Activated B cell treated with CpG ODN at 0.5 μM for 24 hours (primary cell): ENCODE measurements around the gene EAF2. TPM values are rescaled to one million over a fixed set of nuclear protein-coding genes. Genes with fewer than 3 reads are reported as not detected.
A peak's percentile ranks its signal among the peaks of the same experiment; 100 is the strongest.

ENCODE experiments used
- ATAC-seq: fragments of 200-7000 bp; cut with Tn5 transposase; one replicate; pipeline ENCODE4 v1.10.0; 2021; ENCODE audit warnings: low read depth, mild to moderate bottlenecking, moderate library complexity
- CTCF ChIA-PET: fragments of 350-600 bp; sonication (Branson Sonifier 250); formaldehyde crosslinking; loops from one replicate; lab custom pipeline; 2021; ENCODE audit warnings: antibody characterized with exemption; lab: Charles Lee
- POLR2A ChIA-PET: fragments of 350-600 bp; sonication (Branson Sonifier 250); formaldehyde crosslinking; loops from one replicate; lab custom pipeline; 2021; ENCODE audit warnings: antibody characterized with exemption; lab: Charles Lee
- DNase-seq: peaks from one replicate; pipeline ENCODE4 v3.0.0; 2022
- H3K27ac Mint-ChIP-seq: one replicate; pipeline ENCODE4 v1.8.0; 2020; ENCODE audit warnings: mixed read lengths
- H3K27me3 Mint-ChIP-seq: one replicate; pipeline ENCODE4 v1.8.0; 2021; ENCODE audit warnings: mixed read lengths
- H3K36me3 Mint-ChIP-seq: one replicate; pipeline ENCODE4 v1.8.0; 2021; ENCODE audit warnings: low read depth, mixed read lengths
- H3K4me1 Mint-ChIP-seq: one replicate; pipeline ENCODE4 v1.8.0; 2021; ENCODE audit warnings: mixed read lengths
- H3K4me3 Mint-ChIP-seq: one replicate; pipeline ENCODE4 v1.8.0; 2020; ENCODE audit warnings: mild to moderate bottlenecking, mixed read lengths
- H3K9me3 Mint-ChIP-seq: one replicate; pipeline ENCODE4 v1.8.0; 2020; ENCODE audit warnings: mixed read lengths
- intact Hi-C: fragments of 100-400 bp; cut with micrococcal nuclease; formaldehyde crosslinking; loops from one replicate; pipeline ENCODE4 v1.15.1; 2024
- total RNA-seq: library from RNA; stranded (reverse); gene quantifications from 2 replicates; pipeline ENCODE4 v1.2.3, GENCODE V29; 2022
- TF ChIP-seq, protein P1 (sequence below): fragments of 200-600 bp; IDR thresholded peaks from one replicate; pipeline ENCODE4 v1.8.0; 2022; ENCODE audit warnings: antibody characterized with exemption, mild to moderate bottlenecking

Gene EAF2
- total RNA-seq, 1 donor from 2014 or later, result 43.3 TPM

DNA sequence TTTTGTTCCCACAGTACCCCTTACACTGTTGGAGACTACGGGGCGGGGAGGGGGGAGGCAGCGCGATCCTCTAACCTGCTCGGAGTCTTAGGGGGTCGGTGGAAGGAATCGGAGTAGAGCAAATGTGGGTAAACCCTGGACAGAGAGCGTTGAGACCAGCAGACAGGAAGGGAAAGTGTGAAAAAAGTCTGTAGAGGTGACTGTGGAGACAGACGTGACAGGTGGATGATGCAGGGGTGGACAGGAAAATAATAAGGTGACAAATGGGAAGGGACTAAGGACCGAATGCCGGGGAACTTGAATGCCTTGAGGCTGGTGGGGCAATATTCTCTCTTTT lies 424 bp downstream of the EAF2 start:
- ChIA-PET POLR2A (interaction anchor here (0.6 to 3.2 kb wide), 13 partner anchors 10 to 740 kb away, joined by 3 to 24 read pairs (median 5); partner anchors contain the start of genes CD86, GOLGB1 and HCLS1), CTCF (no interaction called here)
- Mint-ChIP-seq H3K27ac (peak overlapping the region; percentile 95), H3K4me1 (peaks cover 67% of the 10 kb centered on the region), H3K9me3 (no peaks in the 10 kb centered on the region), H3K27me3 (no peaks in the 10 kb centered on the region), H3K36me3 (peaks cover 54% of the 10 kb centered on the region), H3K4me3 (peak overlapping the region; percentile 99)
- ATAC-seq (peak; percentile 9), DNase-seq (no peak)
- intact Hi-C loops, result loop anchor here (1.0 to 2.0 kb wide), 10 partner anchors 9 to 581 kb away; partner anchors contain the start of genes FAM162A, GOLGB1, HCLS1 and WDR5B
- TF ChIP-seq, protein P1, sequence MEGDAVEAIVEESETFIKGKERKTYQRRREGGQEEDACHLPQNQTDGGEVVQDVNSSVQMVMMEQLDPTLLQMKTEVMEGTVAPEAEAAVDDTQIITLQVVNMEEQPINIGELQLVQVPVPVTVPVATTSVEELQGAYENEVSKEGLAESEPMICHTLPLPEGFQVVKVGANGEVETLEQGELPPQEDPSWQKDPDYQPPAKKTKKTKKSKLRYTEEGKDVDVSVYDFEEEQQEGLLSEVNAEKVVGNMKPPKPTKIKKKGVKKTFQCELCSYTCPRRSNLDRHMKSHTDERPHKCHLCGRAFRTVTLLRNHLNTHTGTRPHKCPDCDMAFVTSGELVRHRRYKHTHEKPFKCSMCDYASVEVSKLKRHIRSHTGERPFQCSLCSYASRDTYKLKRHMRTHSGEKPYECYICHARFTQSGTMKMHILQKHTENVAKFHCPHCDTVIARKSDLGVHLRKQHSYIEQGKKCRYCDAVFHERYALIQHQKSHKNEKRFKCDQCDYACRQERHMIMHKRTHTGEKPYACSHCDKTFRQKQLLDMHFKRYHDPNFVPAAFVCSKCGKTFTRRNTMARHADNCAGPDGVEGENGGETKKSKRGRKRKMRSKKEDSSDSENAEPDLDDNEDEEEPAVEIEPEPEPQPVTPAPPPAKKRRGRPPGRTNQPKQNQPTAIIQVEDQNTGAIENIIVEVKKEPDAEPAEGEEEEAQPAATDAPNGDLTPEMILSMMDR, result no peak

DNA sequence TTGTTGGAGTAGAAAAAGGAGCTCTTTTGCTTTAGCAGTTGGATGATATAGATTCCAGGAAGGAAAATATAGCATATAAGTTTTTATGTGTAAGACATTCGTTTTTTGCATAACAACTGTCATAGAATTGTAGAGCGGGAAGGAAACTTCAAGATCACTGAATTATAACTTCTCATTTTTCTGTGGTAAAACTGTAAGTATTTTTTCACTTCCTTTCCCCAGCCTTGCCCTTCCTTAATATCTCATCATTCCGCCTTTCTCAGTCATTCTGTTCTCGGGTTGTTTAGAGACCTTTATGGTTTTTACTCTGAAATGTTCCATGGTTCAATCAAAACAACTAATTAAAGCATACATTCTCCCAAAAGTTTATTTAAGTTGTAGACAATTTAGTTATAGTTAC lies 1.1 kb downstream of the EAF2 start:
- POLR2A ChIA-PET, result interaction anchor here (0.8 to 3.2 kb wide), 5 partner anchors 26 to 398 kb away, joined by 3 to 24 read pairs (median 9); partner anchors contain the start of genes GOLGB1 and HCLS1
- intact Hi-C loops, result loop anchor here (1.0 kb wide), 1 partner anchor 12 kb away; no protein-coding TSS in a partner anchor
- Mint-ChIP-seq H3K36me3 (peaks cover 51% of the 10 kb centered on the region), H3K9me3 (no peaks in the 10 kb centered on the region), H3K4me1 (peaks cover 61% of the 10 kb centered on the region), H3K4me3 (peak overlapping the region; percentile 99), H3K27me3 (no peaks in the 10 kb centered on the region), H3K27ac (peak overlapping the region; percentile 95)
- no peak for ATAC-seq
- no peak for DNase-seq
- CTCF ChIA-PET, result no interaction called here
- TF ChIP-seq, protein P1, result no peak

DNA sequence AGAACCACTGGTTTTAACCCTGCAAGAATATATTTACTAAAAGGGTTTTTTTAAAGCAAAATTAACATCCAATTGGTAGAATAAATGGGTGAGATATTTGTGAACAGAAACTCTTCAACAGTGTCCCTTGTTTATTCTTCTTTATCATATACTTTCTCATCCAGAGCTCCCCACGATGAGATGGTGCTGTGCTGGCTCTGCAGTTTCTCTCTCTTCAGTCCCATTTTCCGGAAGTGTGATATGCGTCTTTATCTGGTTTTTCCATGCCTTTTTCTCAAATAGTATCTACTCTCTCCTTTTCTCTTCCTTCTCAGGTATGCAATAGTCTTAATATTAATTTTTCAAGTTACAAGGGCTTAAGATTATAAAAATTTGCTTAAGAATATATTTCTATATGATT lies 1.5 kb downstream of the EAF2 start:
- ATAC-seq (no peak), DNase-seq (no peak)
- TF ChIP-seq, protein P1, result no peak
- CTCF ChIA-PET, result no interaction called here
- no peaks in the 10 kb centered on the region for H3K27me3 Mint-ChIP-seq
- no peaks in the 10 kb centered on the region for H3K9me3 Mint-ChIP-seq
- peaks cover 57% of the 10 kb centered on the region for H3K4me1 Mint-ChIP-seq
- POLR2A ChIA-PET, result interaction anchor here (0.8 to 3.2 kb wide), 6 partner anchors 27 to 548 kb away, joined by 3 to 24 read pairs (median 6); partner anchors contain the start of genes FAM162A, GOLGB1 and HCLS1
- peak overlapping the region; percentile 99 for H3K4me3 Mint-ChIP-seq
- intact Hi-C loops, result loop anchor here (1.0 kb wide), 1 partner anchor 12 kb away; no protein-coding TSS in a partner anchor
- peaks cover 48% of the 10 kb centered on the region for H3K36me3 Mint-ChIP-seq
- peak overlapping the region; percentile 95 for H3K27ac Mint-ChIP-seq

DNA sequence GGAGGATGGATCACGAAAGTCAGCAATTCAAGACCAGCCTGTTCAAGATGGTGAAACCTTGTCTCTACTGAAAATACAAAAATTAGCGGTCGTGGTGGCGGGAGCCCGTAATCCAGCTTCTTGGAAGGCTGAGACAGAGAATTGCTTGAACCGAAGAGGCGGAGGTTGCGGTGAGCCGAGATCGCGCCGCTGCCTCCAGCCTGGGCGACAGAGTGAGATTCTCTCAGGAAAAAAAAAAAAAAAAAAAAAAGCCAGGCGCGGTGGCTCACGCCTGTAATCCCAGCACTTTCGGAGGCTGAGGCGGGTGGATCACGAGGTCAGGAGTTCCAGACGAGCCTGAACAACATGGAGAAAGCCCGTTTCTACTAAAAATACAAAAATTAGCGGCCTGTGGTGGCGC lies 5.0 kb downstream of the EAF2 start:
- ATAC-seq (no peak), DNase-seq (no peak)
- H3K9me3 Mint-ChIP-seq, result no peaks in the 10 kb centered on the region
- POLR2A ChIA-PET, result no interaction called here
- CTCF ChIA-PET, result no interaction called here
- H3K27ac Mint-ChIP-seq, result no peak overlapping the region
- intact Hi-C loops, result no loop called here
- H3K36me3 Mint-ChIP-seq, result peaks cover 37% of the 10 kb centered on the region
- H3K4me3 Mint-ChIP-seq, result no peak overlapping the region
- H3K27me3 Mint-ChIP-seq, result no peaks in the 10 kb centered on the region
- H3K4me1 Mint-ChIP-seq, result peaks cover 47% of the 10 kb centered on the region
- TF ChIP-seq, protein P1, result no peak

DNA sequence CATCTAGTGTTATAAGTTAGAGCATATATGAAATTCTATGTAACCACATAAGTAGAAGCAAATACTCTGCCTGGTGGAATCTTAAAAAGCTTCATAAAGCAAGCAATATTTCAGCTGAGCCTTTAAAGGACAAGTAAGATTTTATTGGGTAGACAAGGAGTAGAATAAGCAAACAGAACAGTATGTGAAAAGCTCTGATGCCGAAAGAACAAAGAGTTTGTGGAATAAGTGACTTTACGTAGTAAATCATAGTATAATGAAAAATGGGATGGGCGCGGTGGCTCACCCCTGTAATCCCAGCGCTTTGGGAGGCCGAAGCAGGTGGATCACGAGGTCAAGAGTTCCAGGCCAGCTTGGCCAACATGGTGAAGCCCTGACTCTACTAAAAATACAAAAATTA lies 9.9 kb downstream of the EAF2 start:
- H3K36me3 Mint-ChIP-seq, result peaks cover 49% of the 10 kb centered on the region

More for the DNA sequence above, 9.9 kb downstream of the EAF2 start:
- Mint-ChIP-seq H3K27me3 (no peaks in the 10 kb centered on the region), H3K9me3 (no peaks in the 10 kb centered on the region), H3K4me1 (peaks cover 36% of the 10 kb centered on the region), H3K27ac (peak overlapping the region; percentile 10), H3K4me3 (no peak overlapping the region)
- TF ChIP-seq, protein P1, result no peak
- POLR2A ChIA-PET, result no interaction called here
- CTCF ChIA-PET, result no interaction called here
- DNase-seq (no peak), ATAC-seq (no peak)
- intact Hi-C loops, result loop anchor here (1.0 kb wide), 1 partner anchor 10 kb away; the partner anchor contains the start of genes EAF2 and IQCB1
